ENCODE measurements around the gene TNXB. TPM values are rescaled to one million over a fixed set of nuclear protein-coding genes. Genes with fewer than 3 reads are reported as not detected.
"Not testable (repeated sequence)": the region's sequence is repeated elsewhere in the genome, so short reads cannot be mapped to it uniquely, and the experiment has no call there.

Gene TNXB
- polyA plus RNA-seq, 5 donors: 9.0 to 24.8 (median 11.6) TPM

DNA sequence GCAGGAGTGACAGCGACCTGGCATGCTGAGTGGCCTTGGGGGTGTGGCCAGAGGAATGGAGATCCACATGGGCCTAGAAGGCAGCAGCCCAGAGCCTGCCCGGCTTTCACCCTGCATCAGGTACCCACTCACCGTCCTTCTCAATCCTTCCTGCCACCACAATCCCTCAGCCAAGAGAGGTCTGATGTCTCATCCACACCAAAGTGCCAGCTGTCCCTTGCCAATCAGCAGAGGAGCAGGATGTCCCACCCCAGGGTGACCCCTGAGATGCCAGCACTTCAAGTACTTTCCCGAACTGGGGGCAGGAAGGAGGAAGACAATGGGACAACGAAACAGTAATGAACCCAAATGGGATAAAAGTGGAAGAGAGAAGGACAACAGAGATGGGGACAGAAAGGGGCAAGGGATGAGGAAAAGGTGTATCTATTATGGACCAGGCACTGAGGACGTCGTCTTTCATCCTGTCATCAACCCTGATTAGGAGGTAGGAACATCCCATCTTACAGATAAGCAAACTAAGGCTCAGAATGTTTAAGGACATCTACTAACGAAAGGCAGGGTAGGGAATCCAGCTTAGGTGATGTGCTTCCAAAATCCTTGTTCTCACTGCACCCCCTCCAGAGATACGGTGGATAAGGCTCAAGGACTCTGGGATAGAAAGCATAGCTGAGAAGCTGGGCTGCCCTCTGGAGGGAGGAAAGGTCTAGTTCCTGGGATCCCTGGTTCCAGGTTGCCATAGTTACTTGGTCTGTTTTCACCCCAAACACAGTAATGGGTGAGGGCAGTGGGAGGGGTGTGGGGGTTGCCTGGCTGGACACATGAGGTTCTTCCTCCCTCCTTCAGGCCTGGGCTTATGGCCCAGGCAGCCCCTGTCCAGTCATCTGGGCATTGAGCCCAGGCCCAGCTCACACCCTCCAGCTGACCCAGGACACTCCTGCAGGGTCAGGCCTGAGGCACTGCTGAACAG lies 4.5 kb upstream of the TNXB start:
- DNase-seq: peak; percentile 87 to 91

GRCh38 chr6:32112431-32112980 lies 3.4 kb upstream of the TNXB start:
- DNase-seq: no peak

DNA sequence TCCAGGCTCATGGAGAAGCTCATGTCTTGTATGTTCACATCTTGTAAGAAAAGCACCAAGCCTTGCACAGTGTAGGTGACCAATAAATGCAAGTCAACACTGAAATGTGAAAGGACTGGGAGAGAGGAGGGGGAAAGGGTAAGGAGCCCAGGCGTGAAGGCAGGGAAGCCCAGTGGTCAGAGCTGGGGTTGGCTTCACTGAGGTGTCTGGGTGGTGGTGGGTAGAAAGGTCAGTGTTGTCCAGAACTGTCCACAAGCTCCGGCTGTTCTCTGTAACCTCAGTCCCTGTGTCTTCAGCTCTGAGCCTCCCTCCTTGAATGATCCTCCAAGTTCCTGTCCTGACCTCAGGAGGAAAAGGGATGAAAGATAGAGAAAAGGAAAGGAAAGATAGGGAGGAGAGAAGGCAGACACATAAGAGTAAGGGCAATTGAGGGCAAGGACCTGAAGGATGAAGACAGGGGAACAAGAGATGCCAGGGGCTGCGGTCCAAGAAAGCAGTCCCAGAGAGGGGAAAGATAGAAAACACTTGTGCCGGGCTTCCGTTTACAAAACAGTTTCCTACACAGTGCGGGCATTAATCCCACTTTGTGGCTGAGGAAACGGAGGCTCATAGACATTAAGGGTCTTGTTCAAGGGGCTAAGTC lies 2.4 kb upstream of the TNXB start:
- no peak for DNase-seq

GRCh38 chr6:32110632-32111031 lies 1.5 kb upstream of the TNXB start:
- no peak for DNase-seq

GRCh38 chr6:32109765-32110160 lies 625 bp upstream of the TNXB start:
- no peak for DNase-seq

GRCh38 chr6:32108727-32109113 lies 418 bp downstream of the TNXB start:
- no peak for DNase-seq

DNA sequence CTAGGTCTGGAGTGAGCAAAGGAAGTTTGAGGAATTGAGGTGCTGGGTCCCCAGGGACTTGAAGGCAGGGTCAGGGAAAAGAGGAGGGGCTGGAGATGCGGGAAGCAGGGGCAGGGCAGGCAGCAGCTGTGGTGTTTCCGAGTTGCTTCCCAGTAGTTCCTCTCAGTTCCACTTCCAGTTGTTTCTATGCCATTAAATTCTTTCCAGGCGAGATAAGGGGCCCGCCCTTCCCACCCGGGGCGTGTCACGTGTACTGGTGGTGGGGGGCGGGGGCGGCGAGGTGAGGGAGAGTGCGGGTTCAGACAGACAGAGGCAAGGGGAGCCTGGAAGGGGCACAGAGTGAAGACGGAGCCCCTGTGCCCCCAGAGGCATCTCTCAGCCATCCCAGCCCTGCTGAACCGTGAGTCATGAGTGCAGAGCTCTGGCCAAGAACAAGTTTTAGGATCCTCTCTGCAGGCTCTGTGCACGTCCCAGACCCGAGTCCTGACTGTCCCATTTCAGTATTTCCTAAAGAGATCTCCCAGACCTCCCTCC lies 977 bp downstream of the TNXB start:
- peak in 1 of 2 donors; percentile 52 for DNase-seq

DNA sequence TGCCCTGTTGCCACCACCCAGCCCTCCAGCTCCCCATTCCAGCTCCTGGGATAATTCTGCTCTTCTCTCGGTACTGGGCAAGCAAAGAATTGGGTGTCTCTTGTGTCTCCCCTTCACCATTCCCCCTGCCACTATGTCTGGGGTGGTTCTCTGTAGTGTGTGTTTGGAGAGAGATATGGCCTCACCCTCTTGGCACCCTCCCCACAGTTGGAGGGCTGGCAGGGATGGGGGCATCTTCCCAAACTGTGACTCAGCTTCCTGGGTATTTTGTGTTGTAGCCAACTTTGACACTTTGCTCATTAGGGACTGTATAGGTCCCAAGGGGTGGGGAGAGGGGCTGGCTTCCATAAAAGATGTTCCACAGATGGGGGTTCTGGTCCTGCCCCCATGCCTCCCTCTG lies 1.7 kb downstream of the TNXB start:
- DNase-seq: no peak

DNA sequence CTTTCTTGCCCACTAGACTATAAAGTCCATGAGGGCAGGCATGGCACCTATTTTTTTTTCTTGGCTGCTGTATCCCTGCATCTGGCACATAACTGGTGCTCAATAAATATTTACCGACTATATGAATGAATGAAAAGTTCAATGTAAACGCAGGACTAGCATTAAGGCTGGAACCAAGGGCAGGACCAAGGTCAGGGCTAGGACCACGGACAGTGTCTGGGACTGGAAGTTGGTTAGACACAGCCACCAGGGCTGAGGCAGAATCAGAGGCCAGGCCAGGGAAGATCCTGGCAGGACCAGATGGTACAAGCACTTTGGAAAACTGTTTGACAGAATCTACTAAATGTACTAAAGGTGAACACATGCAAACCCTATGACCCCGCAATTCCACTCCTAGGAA lies 3.7 kb downstream of the TNXB start:
- no peak for DNase-seq

GRCh38 chr6:32102255-32102654 lies 6.9 kb downstream of the TNXB start:
- DNase-seq: no peak

DNA sequence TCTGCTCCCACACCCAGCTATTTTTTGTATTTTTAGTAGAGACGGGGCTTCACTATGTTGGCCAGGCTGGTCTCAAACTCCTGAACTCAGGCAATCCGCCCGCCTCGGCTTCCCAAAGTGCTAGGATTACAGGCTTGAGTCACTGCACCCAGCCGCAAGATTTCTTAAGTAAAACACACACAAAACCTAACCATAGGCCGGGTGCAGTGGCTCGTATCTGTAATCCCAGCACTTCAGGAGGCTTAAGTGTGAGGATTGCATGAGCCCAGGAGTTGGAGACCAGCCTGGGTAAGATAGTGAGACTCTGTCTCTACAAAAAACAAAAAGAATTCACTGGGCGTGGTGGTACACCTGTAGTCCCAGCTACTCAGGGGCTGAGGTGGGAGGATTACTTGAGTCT lies 8.9 kb downstream of the TNXB start:
- DNase-seq: not testable (repeated sequence)

DNA sequence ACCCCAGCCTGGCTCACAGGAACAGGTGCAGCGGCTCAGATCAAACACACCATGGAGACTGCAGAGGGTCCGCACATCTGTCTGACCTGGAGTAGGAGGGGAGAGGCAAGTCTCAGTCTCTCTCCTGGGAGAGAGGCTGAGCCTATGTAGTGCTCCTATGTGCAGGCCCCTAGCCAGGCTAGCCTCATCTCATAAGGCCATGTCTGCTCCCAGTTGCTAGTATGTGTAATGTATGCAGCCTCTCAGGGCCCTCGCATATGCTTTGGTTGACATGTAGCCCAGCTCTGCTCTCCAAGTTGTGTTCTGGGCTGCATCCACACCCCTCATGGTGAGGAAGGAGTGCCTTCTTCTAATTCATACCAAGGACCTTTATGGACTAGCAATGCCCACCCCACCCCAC lies 11.8 kb downstream of the TNXB start:
- no peak for DNase-seq

GRCh38 chr6:32096394-32097258 lies 12.5 kb downstream of the TNXB start:
- no peak for DNase-seq

DNA sequence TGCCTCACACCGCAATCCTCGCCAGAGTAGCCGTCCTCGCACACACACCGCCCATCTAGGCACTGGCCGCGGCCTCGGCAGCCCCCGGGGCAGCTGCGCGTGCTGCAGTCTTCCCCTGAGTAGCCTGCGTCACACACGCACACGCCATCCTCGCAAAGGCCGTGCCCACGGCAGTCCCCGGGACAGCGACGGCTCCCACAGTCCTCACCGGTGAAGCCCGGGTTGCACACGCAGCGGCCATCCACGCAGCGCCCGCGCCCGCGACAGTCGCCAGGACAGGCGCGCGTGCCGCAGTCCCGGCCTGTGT lies 13.1 kb downstream of the TNXB start:
- no peak for DNase-seq

- DNase-seq: no peak
Observed at GRCh38 chr6:32095338-32096086, 13.6 kb downstream of the TNXB start.

DNA sequence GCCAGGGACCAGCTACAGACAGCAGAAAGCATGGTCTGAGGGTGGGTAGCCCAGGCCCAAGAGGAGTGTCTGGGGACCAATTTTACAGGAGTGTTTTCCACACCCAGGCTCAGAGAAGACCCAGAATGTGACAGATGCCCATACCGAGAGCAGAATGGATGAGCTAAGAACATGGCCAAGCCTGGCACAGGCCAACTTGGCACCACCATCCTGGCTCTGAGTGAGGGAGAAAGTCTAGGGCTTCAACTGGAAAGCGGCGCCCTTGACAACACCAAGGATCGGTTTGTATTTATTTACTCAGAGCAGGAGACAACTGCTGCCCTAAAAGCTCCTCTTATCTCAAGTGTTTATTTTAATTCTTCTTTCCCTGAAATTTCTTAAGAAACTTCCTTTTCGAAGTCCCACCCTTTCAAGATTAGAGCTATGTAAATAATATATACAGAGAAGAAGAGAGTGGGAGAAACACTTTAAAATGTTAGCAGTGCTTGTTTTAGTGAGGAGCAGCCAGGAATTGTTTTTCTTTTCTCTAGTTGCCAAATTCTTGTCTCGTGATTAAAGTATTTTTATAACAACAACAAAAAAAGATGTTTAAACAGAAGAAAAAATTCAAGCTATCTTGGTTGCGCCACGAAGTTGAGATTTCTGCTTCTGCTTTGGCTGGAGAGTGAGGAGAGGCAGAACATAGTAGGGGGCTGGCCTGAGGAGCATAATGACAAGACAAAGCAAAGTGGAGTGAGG lies 16.2 kb downstream of the TNXB start:
- DNase-seq: peak; percentile 80 to 88

- no peak for DNase-seq
Observed at GRCh38 chr6:32089082-32089828, 19.9 kb downstream of the TNXB start.

GRCh38 chr6:32088487-32089049 lies 20.6 kb downstream of the TNXB start:
- no peak for DNase-seq
